ENCODE measurements around the gene JUND.
A peak's percentile ranks its signal among the peaks of the same experiment; 100 is the strongest.

JUND gene

DNA sequence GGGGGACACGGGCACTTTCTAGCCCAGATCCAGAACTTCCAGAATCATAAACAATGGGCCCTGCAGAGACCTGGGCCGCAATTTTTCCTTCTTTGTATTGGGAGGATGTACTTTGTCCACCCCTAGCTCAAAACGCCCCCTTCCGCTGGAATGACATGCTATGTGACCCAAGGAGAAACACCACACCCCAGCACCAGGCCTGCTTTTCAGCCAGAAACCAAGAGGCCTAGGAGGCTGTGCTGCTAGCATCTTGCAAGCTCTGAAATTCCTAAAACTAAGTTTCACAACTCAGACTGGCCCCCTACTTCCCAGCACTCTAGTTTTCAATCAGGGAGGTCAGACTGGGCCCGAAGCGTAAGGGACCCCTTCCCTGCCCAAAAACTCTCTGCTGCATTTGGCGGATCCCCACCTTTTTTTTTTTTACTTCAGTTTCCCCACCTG lies 40.9 kb upstream of the JUND start:
- Histone ChIP-seq H3K4me3 (replicated peaks; ENCODE audit: insufficient read depth, low read length) (peak overlapping the region; percentile 81), H3K27ac (replicated peaks) (peak overlapping the region; percentile 92), H3K27me3 (ENCODE audit: insufficient read depth, poor library complexity, severe bottlenecking) (no peaks in the 10 kb centered on the region)
- no peak for TF ChIP-seq SPI1 (IDR thresholded peaks at IDR 0.05; ENCODE audit: borderline replicate concordance, low read depth)
- no peak for TF ChIP-seq GABPA (IDR thresholded peaks at IDR 0.05; ENCODE audit: low read depth)
- no peak; the same call in 1 of the 2 replicates for TF ChIP-seq POLR2AphosphoS5 (IDR thresholded peaks at IDR 0.05; ENCODE audit: low read depth)
- TF ChIP-seq, protein P1, sequence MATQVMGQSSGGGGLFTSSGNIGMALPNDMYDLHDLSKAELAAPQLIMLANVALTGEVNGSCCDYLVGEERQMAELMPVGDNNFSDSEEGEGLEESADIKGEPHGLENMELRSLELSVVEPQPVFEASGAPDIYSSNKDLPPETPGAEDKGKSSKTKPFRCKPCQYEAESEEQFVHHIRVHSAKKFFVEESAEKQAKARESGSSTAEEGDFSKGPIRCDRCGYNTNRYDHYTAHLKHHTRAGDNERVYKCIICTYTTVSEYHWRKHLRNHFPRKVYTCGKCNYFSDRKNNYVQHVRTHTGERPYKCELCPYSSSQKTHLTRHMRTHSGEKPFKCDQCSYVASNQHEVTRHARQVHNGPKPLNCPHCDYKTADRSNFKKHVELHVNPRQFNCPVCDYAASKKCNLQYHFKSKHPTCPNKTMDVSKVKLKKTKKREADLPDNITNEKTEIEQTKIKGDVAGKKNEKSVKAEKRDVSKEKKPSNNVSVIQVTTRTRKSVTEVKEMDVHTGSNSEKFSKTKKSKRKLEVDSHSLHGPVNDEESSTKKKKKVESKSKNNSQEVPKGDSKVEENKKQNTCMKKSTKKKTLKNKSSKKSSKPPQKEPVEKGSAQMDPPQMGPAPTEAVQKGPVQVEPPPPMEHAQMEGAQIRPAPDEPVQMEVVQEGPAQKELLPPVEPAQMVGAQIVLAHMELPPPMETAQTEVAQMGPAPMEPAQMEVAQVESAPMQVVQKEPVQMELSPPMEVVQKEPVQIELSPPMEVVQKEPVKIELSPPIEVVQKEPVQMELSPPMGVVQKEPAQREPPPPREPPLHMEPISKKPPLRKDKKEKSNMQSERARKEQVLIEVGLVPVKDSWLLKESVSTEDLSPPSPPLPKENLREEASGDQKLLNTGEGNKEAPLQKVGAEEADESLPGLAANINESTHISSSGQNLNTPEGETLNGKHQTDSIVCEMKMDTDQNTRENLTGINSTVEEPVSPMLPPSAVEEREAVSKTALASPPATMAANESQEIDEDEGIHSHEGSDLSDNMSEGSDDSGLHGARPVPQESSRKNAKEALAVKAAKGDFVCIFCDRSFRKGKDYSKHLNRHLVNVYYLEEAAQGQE (IDR thresholded peaks at IDR 0.05; ENCODE audit: insufficient replicate concordance, low read depth) = no peak
- TF ChIP-seq, protein P2, sequence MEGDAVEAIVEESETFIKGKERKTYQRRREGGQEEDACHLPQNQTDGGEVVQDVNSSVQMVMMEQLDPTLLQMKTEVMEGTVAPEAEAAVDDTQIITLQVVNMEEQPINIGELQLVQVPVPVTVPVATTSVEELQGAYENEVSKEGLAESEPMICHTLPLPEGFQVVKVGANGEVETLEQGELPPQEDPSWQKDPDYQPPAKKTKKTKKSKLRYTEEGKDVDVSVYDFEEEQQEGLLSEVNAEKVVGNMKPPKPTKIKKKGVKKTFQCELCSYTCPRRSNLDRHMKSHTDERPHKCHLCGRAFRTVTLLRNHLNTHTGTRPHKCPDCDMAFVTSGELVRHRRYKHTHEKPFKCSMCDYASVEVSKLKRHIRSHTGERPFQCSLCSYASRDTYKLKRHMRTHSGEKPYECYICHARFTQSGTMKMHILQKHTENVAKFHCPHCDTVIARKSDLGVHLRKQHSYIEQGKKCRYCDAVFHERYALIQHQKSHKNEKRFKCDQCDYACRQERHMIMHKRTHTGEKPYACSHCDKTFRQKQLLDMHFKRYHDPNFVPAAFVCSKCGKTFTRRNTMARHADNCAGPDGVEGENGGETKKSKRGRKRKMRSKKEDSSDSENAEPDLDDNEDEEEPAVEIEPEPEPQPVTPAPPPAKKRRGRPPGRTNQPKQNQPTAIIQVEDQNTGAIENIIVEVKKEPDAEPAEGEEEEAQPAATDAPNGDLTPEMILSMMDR (IDR thresholded peaks at IDR 0.05; ENCODE audit: insufficient read depth, low read length) = peak; percentile 14
- peak; percentile 57 to 76 for DNase-seq (ENCODE audit: low read depth in 1 of 2, low spot score in 1 of 2)

DNA sequence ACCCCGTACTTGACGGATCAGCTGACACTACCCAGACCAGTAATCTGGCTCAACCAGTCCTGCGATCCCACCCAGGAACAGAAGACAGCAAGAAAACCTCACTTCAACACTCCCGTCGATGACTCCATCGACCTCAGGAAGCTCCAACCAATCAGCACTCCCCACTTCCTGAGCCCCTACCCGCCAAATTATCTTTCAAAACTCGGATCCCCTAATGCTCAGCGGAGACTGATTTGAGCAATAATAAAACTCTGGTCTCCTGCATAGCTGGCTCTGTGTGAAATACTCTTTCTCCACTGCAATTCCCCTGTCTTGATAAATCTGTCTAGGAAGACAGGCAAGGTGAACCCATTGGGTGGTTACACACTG lies 40.3 kb upstream of the JUND start:
- TF ChIP-seq POLR2AphosphoS5 (IDR thresholded peaks at IDR 0.05; ENCODE audit: low read depth) = no peak
- no peak for TF ChIP-seq SPI1 (IDR thresholded peaks at IDR 0.05; ENCODE audit: borderline replicate concordance, low read depth)
- no peak for TF ChIP-seq GABPA (IDR thresholded peaks at IDR 0.05; ENCODE audit: low read depth)
- TF ChIP-seq, protein P1 (IDR thresholded peaks at IDR 0.05; ENCODE audit: insufficient replicate concordance, low read depth) = no peak
- TF ChIP-seq, protein P2 (IDR thresholded peaks at IDR 0.05; ENCODE audit: insufficient read depth, low read length) = no peak
- H3K27me3 ChIP-seq (ENCODE audit: insufficient read depth, poor library complexity, severe bottlenecking) = no peaks in the 10 kb centered on the region
- H3K4me3 ChIP-seq (replicated peaks; ENCODE audit: insufficient read depth, low read length) = peak overlapping the region; percentile 81
- peak overlapping the region; percentile 92 for H3K27ac ChIP-seq (replicated peaks)
- peak in 1 of 2 experiments; percentile 63 for DNase-seq (ENCODE audit: low read depth in 1 of 2, low spot score in 1 of 2)

DNA sequence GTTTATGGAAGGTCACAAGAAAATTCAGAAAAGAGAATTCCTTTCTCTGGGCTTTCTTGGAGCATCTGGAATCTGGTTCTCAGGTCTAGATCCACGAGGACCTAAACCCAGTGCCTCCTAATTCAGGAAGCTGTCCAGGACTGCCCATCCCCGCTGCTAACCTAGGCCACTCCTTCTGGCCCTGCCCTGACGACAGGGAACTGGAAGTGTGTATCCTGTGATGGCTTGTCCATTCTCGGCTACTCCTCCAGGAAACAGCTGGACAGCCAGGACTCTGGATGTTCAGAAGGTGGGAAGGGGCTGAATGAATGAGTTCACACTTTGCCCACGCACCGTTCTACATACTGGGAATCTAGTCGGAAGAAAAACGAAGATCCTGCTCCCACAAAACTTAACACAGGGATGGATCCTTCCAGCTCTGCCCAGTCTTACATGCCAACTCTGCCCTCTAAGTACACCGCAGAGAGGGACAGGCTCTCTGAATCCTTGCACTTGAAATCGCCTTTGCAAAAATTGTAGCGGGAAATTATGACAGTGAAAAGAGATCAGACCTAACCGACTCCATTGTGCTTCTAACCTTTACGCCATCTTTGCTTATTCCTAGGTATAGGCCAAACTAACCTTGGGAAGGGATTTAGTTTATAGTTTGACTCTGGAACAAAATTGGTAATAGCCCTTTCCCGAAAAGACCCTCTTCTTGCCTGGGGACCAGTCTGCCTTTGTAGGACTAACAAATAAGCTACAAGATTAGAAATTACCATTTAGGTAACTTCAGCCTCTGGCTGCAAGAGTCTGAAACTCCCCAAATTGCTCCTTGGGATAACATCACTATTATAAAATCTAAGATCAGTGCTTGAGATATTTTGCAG lies 39.7 kb upstream of the JUND start:
- TF ChIP-seq, protein P2 (IDR thresholded peaks at IDR 0.05; ENCODE audit: insufficient read depth, low read length) = no peak
- TF ChIP-seq GABPA (IDR thresholded peaks at IDR 0.05; ENCODE audit: low read depth) = no peak
- 0 out of 2 replicates have a peak, but pooled peaks have one; percentile 16 for TF ChIP-seq POLR2AphosphoS5 (IDR thresholded peaks at IDR 0.05; ENCODE audit: low read depth)
- no peak for TF ChIP-seq SPI1 (IDR thresholded peaks at IDR 0.05; ENCODE audit: borderline replicate concordance, low read depth)
- TF ChIP-seq, protein P1 (IDR thresholded peaks at IDR 0.05; ENCODE audit: insufficient replicate concordance, low read depth) = no peak
- peak overlapping the region; percentile 92 for H3K27ac ChIP-seq (replicated peaks)
- no peak for DNase-seq (ENCODE audit: low read depth in 1 of 2, low spot score in 1 of 2)
- no peak overlapping the region; the same call in 1 of the 2 replicates for H3K4me3 ChIP-seq (replicated peaks; ENCODE audit: insufficient read depth, low read length)
- no peaks in the 10 kb centered on the region for H3K27me3 ChIP-seq (ENCODE audit: insufficient read depth, poor library complexity, severe bottlenecking)

Measured in HL-60 (cell line).